GM12872 (cell line): ENCODE results near the gene AMOT.

Experiments used
- TF ChIP-seq, protein P1 (sequence below): IDR thresholded peaks from 3 replicates; pipeline ENCODE4 v1.5.1; 2011; ENCODE audit warnings: low read depth, mild to moderate bottlenecking, low read length, moderate library complexity; ENCODE audit not compliant: insufficient read depth

AMOT gene

DNA sequence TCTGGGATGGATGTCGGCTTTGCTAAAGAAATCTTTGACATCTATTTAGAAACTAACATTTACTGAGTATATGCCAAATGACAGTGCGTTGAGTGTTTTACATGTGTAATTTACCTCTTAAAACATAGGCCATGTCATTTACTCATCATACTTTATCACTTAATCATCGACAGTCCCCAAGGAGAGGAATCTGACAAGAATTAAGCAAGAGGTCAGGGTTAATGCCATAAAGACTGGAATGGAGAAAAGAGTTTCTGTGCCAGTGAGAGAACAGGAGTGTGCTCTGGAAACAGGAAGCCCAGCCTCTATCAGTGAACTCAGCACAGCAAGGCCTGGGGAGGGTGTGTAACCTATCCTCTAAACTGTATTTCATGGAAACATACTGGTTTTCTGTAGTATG is 28.0 kb upstream of the AMOT start:
- TF ChIP-seq, protein P1, sequence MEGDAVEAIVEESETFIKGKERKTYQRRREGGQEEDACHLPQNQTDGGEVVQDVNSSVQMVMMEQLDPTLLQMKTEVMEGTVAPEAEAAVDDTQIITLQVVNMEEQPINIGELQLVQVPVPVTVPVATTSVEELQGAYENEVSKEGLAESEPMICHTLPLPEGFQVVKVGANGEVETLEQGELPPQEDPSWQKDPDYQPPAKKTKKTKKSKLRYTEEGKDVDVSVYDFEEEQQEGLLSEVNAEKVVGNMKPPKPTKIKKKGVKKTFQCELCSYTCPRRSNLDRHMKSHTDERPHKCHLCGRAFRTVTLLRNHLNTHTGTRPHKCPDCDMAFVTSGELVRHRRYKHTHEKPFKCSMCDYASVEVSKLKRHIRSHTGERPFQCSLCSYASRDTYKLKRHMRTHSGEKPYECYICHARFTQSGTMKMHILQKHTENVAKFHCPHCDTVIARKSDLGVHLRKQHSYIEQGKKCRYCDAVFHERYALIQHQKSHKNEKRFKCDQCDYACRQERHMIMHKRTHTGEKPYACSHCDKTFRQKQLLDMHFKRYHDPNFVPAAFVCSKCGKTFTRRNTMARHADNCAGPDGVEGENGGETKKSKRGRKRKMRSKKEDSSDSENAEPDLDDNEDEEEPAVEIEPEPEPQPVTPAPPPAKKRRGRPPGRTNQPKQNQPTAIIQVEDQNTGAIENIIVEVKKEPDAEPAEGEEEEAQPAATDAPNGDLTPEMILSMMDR: no peak

DNA sequence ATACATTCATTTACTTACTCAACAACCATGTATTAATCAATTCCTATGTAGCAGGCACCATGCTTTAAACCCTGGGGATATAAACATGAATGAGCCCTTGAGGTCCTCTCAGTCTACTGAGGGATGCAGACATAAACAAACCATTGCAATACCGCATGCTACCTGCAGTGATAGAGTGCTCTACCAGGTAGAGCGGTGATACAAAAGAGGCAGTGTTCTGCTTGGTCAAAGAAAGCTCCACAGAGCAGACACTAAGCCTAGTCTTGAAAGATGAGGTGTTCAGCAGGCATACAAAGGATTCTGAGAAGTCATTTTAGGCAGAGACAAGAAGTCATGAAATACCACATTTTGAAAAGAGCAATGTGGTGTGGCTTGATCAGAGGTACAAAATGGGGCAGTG is 26.9 kb upstream of the AMOT start:
- TF ChIP-seq, protein P1: peak; percentile 20; the same call in 1 of the 3 replicates

DNA sequence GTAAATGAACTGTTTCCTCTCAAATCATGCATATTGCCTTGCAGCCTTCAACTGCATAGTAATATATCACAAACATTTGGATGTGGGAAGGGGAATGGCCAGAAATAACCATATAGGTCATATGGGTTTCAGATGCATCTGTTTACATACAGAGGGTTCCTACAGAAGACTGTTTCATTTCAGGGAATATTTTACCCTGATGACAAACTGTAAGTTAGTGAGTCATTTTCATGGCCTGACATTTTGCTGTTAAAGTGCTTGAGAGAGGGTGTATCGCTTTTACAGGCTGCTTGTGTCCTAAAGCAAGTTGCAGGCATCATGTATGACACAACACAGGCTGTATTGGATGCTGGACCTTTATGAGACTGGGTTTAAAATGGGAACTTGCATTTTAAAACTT is 25.5 kb upstream of the AMOT start:
- TF ChIP-seq, protein P1: no peak

DNA sequence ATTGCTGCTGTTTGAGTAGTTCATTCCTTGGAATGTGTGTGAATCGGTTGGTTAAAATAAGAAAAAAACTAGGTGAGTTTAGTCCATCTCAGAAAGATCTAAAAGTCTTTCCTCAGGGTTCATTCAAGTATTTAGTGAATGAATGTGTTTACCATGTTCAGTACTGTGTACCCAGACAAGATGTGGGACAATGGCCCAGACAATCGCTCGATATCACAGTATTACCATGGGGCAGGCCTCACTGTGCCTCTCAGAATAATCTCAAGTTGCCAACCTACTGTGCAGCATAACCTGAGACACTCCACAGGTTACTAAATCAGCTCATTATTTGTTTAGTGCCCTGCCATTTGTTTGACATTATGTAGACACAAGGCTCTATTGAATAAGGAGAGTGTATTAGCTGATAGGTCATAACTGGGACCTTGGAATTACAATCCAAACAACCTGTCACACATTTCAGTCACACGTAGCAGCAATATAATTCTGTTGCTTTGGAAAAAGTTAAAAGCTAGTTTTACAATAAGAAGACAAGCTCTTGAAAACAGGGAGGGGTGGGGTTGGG is 24.9 kb upstream of the AMOT start:
- TF ChIP-seq, protein P1: no peak

- TF ChIP-seq, protein P1: no peak
Observed at GRCh38 chrX:112863850-112864249, 23.2 kb upstream of the AMOT start.

DNA sequence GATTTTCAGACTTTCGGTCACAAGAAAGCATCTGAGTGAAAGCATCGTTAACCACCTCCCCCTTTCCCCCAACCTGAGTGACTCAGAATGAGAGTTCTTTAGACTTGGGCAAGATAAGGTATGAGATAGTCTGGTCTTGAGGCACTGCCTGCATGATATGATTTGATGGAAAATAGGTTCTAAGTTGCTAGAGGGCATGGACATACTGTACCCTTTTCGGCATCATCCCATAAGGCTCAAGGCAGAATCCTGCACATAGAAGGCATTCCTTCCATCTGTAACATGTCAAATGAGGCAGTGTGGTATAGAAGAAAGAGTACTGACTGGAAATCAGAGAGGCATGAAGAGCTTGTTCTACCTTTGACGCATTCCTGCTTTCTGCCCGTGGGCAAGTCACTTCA is 16.8 kb upstream of the AMOT start:
- TF ChIP-seq, protein P1: no peak

GRCh38 chrX:112852851-112853250 is 12.2 kb upstream of the AMOT start:
- TF ChIP-seq, protein P1: no peak

GRCh38 chrX:112851806-112852205 is 11.2 kb upstream of the AMOT start:
- TF ChIP-seq, protein P1: no peak
